SK-N-SH treated with all-trans-retinoic acid at 6 μM for 48 hours (cell line): ENCODE measurements around the gene ZBTB3.

ENCODE experiments used
- ATAC-seq: fragments of 200-7000 bp; cut with Tn5 transposase; 3 replicates; pipeline ENCODE4 v1.9.1; 2020; ENCODE audit warnings: mild to moderate bottlenecking, moderate library complexity
- ARNTL ChIP-seq: fragments of 450-650 bp; formaldehyde crosslinking; IDR thresholded peaks from 2 replicates; pipeline ENCODE4 v1.5.0; 2020; ENCODE audit warnings: low read depth, mild to moderate bottlenecking, moderate library complexity, borderline replicate concordance
- BACH2 ChIP-seq: fragments of 250-450 bp; sonication (Bioruptor Pico); IDR thresholded peaks from 2 replicates; pipeline ENCODE4 v1.9.0; 2021; ENCODE audit warnings: mild to moderate bottlenecking, borderline replicate concordance
- CSDC2 ChIP-seq: fragments of 250-450 bp; sonication (Bioruptor Pico); IDR thresholded peaks from 2 replicates; pipeline ENCODE4 v1.5.0; 2020; ENCODE audit warnings: mild to moderate bottlenecking, moderate library complexity
- ESRRG ChIP-seq: fragments of 250-450 bp; sonication (Bioruptor Pico); IDR thresholded peaks from 2 replicates; pipeline ENCODE4 v1.6.1; 2021; ENCODE audit warnings: mild to moderate bottlenecking
- GLIS3 ChIP-seq: fragments of 250-450 bp; sonication (Bioruptor Pico); IDR thresholded peaks from 2 replicates; pipeline ENCODE4 v1.5.0; 2020; ENCODE audit warnings: mild to moderate bottlenecking, moderate library complexity
- ISL1 ChIP-seq: fragments of 250-450 bp; sonication (Bioruptor Pico); IDR thresholded peaks from 2 replicates; pipeline ENCODE4 v2.1.2; 2022; ENCODE audit warnings: mild to moderate bottlenecking, moderate library complexity
- OSR1 ChIP-seq: fragments of 250-450 bp; sonication (Bioruptor Pico); IDR thresholded peaks from 2 replicates; pipeline ENCODE4 v1.8.0; 2022; ENCODE audit warnings: moderate library complexity, mild to moderate bottlenecking, inconsistent platforms
- RARB ChIP-seq: fragments of 250-450 bp; sonication (Bioruptor Pico); IDR thresholded peaks from 2 replicates; pipeline ENCODE4 v1.8.0; 2021; ENCODE audit warnings: mild to moderate bottlenecking, moderate library complexity
- TCF4 ChIP-seq: fragments of 250-450 bp; sonication (Bioruptor Pico); IDR thresholded peaks from 2 replicates; pipeline ENCODE4 v1.8.0; 2021; ENCODE audit warnings: mild to moderate bottlenecking, moderate library complexity, borderline replicate concordance
- TOX ChIP-seq: fragments of 250-450 bp; sonication (Bioruptor Pico); IDR thresholded peaks from 2 replicates; pipeline ENCODE4 v1.8.0; 2021; ENCODE audit warnings: mild to moderate bottlenecking, moderate library complexity, borderline replicate concordance
- ZC3H10 ChIP-seq: fragments of 250-450 bp; sonication (Bioruptor Pico); IDR thresholded peaks from 2 replicates; pipeline ENCODE4 v1.5.1; 2021; ENCODE audit warnings: mild to moderate bottlenecking, moderate library complexity
- ZFP3 ChIP-seq: fragments of 250-450 bp; sonication (Bioruptor Pico); IDR thresholded peaks from 2 replicates; pipeline ENCODE4 v1.5.0; 2020; ENCODE audit warnings: mild to moderate bottlenecking, moderate library complexity
- ZFP30 ChIP-seq: fragments of 450-650 bp; formaldehyde crosslinking; IDR thresholded peaks from 2 replicates; pipeline ENCODE4 v1.5.0; 2022; ENCODE audit warnings: mild to moderate bottlenecking, moderate library complexity
- ZNF565 ChIP-seq: fragments of 450-650 bp; formaldehyde crosslinking; conservative IDR thresholded peaks from 2 replicates; pipeline ENCODE4 v1.5.0; 2020; ENCODE audit warnings: low read depth, mild to moderate bottlenecking, moderate library complexity
- ZNF70 ChIP-seq: fragments of 450-650 bp; formaldehyde crosslinking; IDR thresholded peaks from 2 replicates; pipeline ENCODE4 v1.5.0; 2020; ENCODE audit warnings: mild to moderate bottlenecking, moderate library complexity
- ZNF8 ChIP-seq: fragments of 450-650 bp; formaldehyde crosslinking; IDR thresholded peaks from 2 replicates; pipeline ENCODE4 v1.5.0; 2020; ENCODE audit warnings: mild to moderate bottlenecking, moderate library complexity
- TF ChIP-seq, protein P1 (sequence below): fragments of 250-450 bp; sonication (Bioruptor Pico); IDR thresholded peaks from 2 replicates; pipeline ENCODE4 v1.5.1; 2020; ENCODE audit warnings: low read depth, mild to moderate bottlenecking, moderate library complexity
- TF ChIP-seq, protein P2 (sequence below): fragments of 250-450 bp; sonication (Bioruptor Pico); IDR thresholded peaks from 2 replicates; pipeline ENCODE4 v1.8.0; 2020; ENCODE audit warnings: mild to moderate bottlenecking, moderate library complexity, borderline replicate concordance
- TF ChIP-seq, protein P3 (sequence below): fragments of 250-450 bp; sonication (Bioruptor Pico); IDR thresholded peaks from 2 replicates; pipeline ENCODE4 v1.5.0; 2020; ENCODE audit warnings: mild to moderate bottlenecking, moderate library complexity
- TF ChIP-seq, protein P4 (sequence below): fragments of 250-450 bp; sonication (Bioruptor Pico); IDR thresholded peaks from 2 replicates; pipeline ENCODE4 v1.8.0; 2021; ENCODE audit warnings: low read depth, mild to moderate bottlenecking, moderate library complexity, borderline replicate concordance

The ZBTB3 gene

DNA sequence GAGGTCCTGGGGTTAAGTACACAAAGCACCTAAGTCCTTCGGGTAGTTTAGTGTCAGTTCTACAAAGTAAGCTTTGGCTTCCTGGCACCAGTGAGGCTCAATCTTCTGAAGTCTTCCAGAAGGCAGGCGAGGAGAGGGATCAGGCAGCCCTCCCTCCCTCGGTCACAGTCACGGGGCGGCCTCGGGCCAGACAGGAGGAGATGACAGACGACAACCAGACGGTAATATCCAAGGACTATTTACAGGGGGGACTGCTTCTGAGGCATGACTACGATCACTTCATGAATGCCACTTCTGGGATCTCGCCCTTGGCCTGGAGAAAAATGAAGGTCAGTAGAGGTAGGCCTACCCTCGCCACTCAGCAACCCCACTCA lies 38.2 kb upstream of the ZBTB3 start:
- peak; percentile 4 for ATAC-seq
- TF ChIP-seq TOX (CRISPR knock-in tag), result no peak
- no peak for TF ChIP-seq ZFP3 (CRISPR knock-in tag)
- TF ChIP-seq ISL1 (CRISPR knock-in tag), result no peak
- TF ChIP-seq, protein P1, sequence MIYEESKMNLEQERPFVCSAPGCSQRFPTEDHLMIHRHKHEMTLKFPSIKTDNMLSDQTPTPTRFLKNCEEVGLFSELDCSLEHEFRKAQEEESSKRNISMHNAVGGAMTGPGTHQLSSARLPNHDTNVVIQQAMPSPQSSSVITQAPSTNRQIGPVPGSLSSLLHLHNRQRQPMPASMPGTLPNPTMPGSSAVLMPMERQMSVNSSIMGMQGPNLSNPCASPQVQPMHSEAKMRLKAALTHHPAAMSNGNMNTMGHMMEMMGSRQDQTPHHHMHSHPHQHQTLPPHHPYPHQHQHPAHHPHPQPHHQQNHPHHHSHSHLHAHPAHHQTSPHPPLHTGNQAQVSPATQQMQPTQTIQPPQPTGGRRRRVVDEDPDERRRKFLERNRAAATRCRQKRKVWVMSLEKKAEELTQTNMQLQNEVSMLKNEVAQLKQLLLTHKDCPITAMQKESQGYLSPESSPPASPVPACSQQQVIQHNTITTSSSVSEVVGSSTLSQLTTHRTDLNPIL (CRISPR knock-in tag), result no peak
- TF ChIP-seq CSDC2, result no peak
- TF ChIP-seq BACH2 (CRISPR knock-in tag), result no peak
- TF ChIP-seq, protein P2, sequence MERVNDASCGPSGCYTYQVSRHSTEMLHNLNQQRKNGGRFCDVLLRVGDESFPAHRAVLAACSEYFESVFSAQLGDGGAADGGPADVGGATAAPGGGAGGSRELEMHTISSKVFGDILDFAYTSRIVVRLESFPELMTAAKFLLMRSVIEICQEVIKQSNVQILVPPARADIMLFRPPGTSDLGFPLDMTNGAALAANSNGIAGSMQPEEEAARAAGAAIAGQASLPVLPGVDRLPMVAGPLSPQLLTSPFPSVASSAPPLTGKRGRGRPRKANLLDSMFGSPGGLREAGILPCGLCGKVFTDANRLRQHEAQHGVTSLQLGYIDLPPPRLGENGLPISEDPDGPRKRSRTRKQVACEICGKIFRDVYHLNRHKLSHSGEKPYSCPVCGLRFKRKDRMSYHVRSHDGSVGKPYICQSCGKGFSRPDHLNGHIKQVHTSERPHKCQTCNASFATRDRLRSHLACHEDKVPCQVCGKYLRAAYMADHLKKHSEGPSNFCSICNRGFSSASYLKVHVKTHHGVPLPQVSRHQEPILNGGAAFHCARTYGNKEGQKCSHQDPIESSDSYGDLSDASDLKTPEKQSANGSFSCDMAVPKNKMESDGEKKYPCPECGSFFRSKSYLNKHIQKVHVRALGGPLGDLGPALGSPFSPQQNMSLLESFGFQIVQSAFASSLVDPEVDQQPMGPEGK (CRISPR knock-in tag), result no peak
- no peak for TF ChIP-seq ZC3H10 (CRISPR knock-in tag)
- no peak for TF ChIP-seq ARNTL (CRISPR knock-in tag)
- TF ChIP-seq, protein P3, sequence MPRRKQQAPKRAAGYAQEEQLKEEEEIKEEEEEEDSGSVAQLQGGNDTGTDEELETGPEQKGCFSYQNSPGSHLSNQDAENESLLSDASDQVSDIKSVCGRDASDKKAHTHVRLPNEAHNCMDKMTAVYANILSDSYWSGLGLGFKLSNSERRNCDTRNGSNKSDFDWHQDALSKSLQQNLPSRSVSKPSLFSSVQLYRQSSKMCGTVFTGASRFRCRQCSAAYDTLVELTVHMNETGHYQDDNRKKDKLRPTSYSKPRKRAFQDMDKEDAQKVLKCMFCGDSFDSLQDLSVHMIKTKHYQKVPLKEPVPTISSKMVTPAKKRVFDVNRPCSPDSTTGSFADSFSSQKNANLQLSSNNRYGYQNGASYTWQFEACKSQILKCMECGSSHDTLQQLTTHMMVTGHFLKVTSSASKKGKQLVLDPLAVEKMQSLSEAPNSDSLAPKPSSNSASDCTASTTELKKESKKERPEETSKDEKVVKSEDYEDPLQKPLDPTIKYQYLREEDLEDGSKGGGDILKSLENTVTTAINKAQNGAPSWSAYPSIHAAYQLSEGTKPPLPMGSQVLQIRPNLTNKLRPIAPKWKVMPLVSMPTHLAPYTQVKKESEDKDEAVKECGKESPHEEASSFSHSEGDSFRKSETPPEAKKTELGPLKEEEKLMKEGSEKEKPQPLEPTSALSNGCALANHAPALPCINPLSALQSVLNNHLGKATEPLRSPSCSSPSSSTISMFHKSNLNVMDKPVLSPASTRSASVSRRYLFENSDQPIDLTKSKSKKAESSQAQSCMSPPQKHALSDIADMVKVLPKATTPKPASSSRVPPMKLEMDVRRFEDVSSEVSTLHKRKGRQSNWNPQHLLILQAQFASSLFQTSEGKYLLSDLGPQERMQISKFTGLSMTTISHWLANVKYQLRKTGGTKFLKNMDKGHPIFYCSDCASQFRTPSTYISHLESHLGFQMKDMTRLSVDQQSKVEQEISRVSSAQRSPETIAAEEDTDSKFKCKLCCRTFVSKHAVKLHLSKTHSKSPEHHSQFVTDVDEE (CRISPR knock-in tag), result no peak
- TF ChIP-seq RARB (CRISPR knock-in tag), result no peak

DNA sequence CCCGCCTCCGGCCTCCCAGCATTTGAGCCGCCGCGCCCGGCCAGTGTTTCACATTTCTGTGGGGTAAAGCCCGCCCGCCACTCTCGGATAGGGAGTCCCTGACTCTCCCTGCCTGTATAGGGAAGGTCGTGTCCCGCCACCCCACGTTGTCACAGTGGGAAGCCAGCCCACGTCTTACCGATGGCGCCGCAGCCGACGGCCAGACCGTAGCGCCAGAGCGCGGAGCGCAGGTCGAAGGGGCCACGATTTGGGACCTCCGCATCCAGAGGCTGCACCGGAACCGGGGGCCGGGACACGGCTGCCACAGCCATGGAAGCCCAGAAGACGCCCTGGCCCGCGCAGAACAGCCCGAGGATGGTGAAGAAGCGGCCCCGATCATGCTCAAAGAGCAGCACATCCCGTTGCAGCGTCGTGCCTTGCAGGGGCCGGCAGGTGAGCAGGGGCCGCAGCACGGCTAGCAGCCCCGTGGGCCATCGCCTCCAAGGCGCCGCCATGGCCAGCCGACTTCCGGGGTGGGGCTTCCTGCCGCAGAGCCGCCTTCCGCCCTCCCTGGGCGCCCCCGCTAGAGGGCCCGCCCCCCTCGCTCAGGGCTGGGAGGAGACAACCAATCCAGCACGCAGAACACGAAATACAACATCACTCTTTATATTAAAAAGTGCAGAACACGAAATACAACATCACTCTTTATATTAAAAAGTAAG lies 37.7 kb upstream of the ZBTB3 start, which contains the start of gene TMEM223:
TSS of gene TMEM223 (minus strand) at position 506 of the 701 bp plus-strand sequence. CDS start at position 494, 12 bp downstream.
- TF ChIP-seq OSR1 (CRISPR knock-in tag), result no peak
- no peak for TF ChIP-seq CSDC2
- TF ChIP-seq, protein P1 (CRISPR knock-in tag), result no peak
- TF ChIP-seq ZNF565, result no peak
- no peak for TF ChIP-seq ZNF70 (CRISPR knock-in tag)
- TF ChIP-seq ESRRG (CRISPR knock-in tag), result no peak
- TF ChIP-seq BACH2 (CRISPR knock-in tag), result no peak
- no peak for TF ChIP-seq ZNF8 (CRISPR knock-in tag)
- no peak for TF ChIP-seq RARB (CRISPR knock-in tag)
- ATAC-seq, result peak; percentile 89

DNA sequence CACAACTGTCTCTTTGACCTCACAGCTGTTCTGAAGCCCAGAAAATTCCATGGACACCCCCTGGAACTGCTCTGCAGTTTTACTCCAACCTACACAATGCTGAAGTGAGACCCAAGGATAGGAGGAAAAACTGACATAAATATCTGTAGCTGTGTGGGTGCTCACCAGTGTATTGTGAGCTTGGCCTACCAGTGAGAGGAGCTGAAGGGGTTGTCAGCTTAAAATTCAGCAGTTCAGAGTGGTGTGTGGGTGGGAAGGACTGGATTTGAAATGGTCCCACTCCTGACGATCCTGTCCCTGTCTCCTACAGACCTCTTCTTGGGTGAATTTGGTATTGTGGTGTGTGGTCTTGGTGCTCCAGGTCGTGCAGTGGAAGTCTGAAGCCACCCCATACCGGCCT lies 35.6 kb upstream of the ZBTB3 start:
- no peak for ATAC-seq
- TF ChIP-seq, protein P4, sequence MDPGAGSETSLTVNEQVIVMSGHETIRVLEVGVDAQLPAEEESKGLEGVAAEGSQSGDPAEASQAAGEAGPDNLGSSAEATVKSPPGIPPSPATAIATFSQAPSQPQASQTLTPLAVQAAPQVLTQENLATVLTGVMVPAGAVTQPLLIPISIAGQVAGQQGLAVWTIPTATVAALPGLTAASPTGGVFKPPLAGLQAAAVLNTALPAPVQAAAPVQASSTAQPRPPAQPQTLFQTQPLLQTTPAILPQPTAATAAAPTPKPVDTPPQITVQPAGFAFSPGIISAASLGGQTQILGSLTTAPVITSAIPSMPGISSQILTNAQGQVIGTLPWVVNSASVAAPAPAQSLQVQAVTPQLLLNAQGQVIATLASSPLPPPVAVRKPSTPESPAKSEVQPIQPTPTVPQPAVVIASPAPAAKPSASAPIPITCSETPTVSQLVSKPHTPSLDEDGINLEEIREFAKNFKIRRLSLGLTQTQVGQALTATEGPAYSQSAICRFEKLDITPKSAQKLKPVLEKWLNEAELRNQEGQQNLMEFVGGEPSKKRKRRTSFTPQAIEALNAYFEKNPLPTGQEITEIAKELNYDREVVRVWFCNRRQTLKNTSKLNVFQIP (CRISPR knock-in tag), result no peak
- no peak for TF ChIP-seq RARB (CRISPR knock-in tag)
- TF ChIP-seq ISL1 (CRISPR knock-in tag), result no peak
- TF ChIP-seq, protein P3 (CRISPR knock-in tag), result no peak
- TF ChIP-seq ZC3H10 (CRISPR knock-in tag), result no peak
- TF ChIP-seq ESRRG (CRISPR knock-in tag), result no peak
- TF ChIP-seq OSR1 (CRISPR knock-in tag), result no peak
- no peak for TF ChIP-seq ZFP30 (CRISPR knock-in tag)
- no peak for TF ChIP-seq ZNF70 (CRISPR knock-in tag)
- TF ChIP-seq TCF4 (CRISPR knock-in tag), result no peak
- TF ChIP-seq, protein P2 (CRISPR knock-in tag), result no peak
- no peak for TF ChIP-seq ARNTL (CRISPR knock-in tag)
- TF ChIP-seq TOX (CRISPR knock-in tag), result no peak
- TF ChIP-seq BACH2 (CRISPR knock-in tag), result no peak
- no peak for TF ChIP-seq GLIS3 (CRISPR knock-in tag)
